Osteoblast (primary cell): ENCODE results near the gene EXOC3. TPM values are rescaled to one million over a fixed set of nuclear protein-coding genes. Genes with fewer than 3 reads are reported as not detected.

Source experiments
- DNase-seq: peaks from one replicate; pipeline ENCODE4 v3.0.0; 2011; ENCODE audit warnings: low spot score, mixed read lengths; ENCODE audit not compliant: insufficient read length; ENCODE audit errors: missing footprints
- H2AFZ ChIP-seq: 2 replicates; pipeline ENCODE4 v1.6.0; 2011; ENCODE audit warnings: mild to moderate bottlenecking, low read length
- H3K27ac ChIP-seq: 2 replicates; pipeline ENCODE4 v1.5.1; 2011; ENCODE audit warnings: mild to moderate bottlenecking, low read depth, low read length, moderate library complexity
- H3K27me3 ChIP-seq: 2 replicates; pipeline ENCODE4 v1.6.0; 2012; ENCODE audit warnings: mild to moderate bottlenecking, control low read depth, inconsistent platforms, low read length, moderate library complexity; ENCODE audit not compliant: insufficient read depth
- H3K36me3 ChIP-seq: 2 replicates; pipeline ENCODE4 v1.5.1; 2011; ENCODE audit warnings: mild to moderate bottlenecking, low read length, control low read depth, moderate library complexity; ENCODE audit not compliant: insufficient read depth
- H3K4me1 ChIP-seq: 2 replicates; pipeline ENCODE4 v1.5.1; 2011; ENCODE audit warnings: mild to moderate bottlenecking, low read length, control low read depth, moderate library complexity; ENCODE audit not compliant: insufficient read depth
- H3K4me2 ChIP-seq: 2 replicates; pipeline ENCODE4 v1.6.0; 2011; ENCODE audit warnings: mild to moderate bottlenecking, low read length; ENCODE audit not compliant: insufficient read depth
- H3K4me3 ChIP-seq: fragments of 200-600 bp; sonication (generic); 3 replicates; pipeline ENCODE4 v1.5.1; 2012; ENCODE audit warnings: mild to moderate bottlenecking, low read length, inconsistent platforms; ENCODE audit not compliant: insufficient read depth
- H3K79me2 ChIP-seq: 2 replicates; pipeline ENCODE4 v1.6.0; 2012; ENCODE audit warnings: mild to moderate bottlenecking, low read length, control low read depth, inconsistent platforms; ENCODE audit not compliant: insufficient read depth
- H3K9me3 ChIP-seq: 2 replicates; pipeline ENCODE4 v1.5.1; 2011; ENCODE audit warnings: low read depth, low read length, control low read depth
- H4K20me1 ChIP-seq: 2 replicates; pipeline ENCODE4 v1.6.0; 2012; ENCODE audit warnings: mild to moderate bottlenecking, low read length, control low read depth; ENCODE audit not compliant: insufficient read depth
- CTCF ChIP-seq: IDR thresholded peaks from 2 replicates; pipeline ENCODE4 v1.5.1; 2011; ENCODE audit warnings: mild to moderate bottlenecking, low read depth, low read length, moderate library complexity; ENCODE audit errors: extremely low read depth
- total RNA-seq: library from RNA; depleted of rRNA; stranded (reverse); fragments of >200 nt; gene quantifications from 2 replicates; pipeline ENCODE4 v1.2.3, GENCODE V29; 2012

Gene EXOC3
- total RNA-seq, 1 donor, result 49.2 TPM

- H4K20me1 ChIP-seq, result no peaks in the 10 kb centered on the region
- H3K4me2 ChIP-seq, result no peak overlapping the region
- peaks cover 6% of the 10 kb centered on the region for H3K79me2 ChIP-seq
- H3K27ac ChIP-seq, result no peak overlapping the region
- peaks cover 10% of the 10 kb centered on the region for H3K4me1 ChIP-seq
- H3K9me3 ChIP-seq, result no peaks in the 10 kb centered on the region
- H3K4me3 ChIP-seq, result no peak overlapping the region
- H2AFZ ChIP-seq, result no peak overlapping the region
- peak; percentile 68 for DNase-seq
- H3K36me3 ChIP-seq, result peaks cover 78% of the 10 kb centered on the region
- no peak for TF ChIP-seq CTCF
- no peaks in the 10 kb centered on the region for H3K27me3 ChIP-seq
These were observed 19.8 kb upstream of the EXOC3 start for GRCh38 chr5:423233-423565.

GRCh38 chr5:423626-424261 is 19.2 kb upstream of the EXOC3 start:
- Histone ChIP-seq H3K4me1 (peaks cover 7% of the 10 kb centered on the region), H4K20me1 (no peaks in the 10 kb centered on the region), H3K27ac (peak overlapping the region; percentile 70), H3K4me3 (no peak overlapping the region), H3K9me3 (no peaks in the 10 kb centered on the region), H3K36me3 (peaks cover 78% of the 10 kb centered on the region), H3K79me2 (peaks cover 6% of the 10 kb centered on the region), H3K27me3 (no peaks in the 10 kb centered on the region), H2AFZ (no peak overlapping the region), H3K4me2 (no peak overlapping the region)
- no peak for TF ChIP-seq CTCF
- peak; percentile 47 for DNase-seq

GRCh38 chr5:424301-425110 is 18.5 kb upstream of the EXOC3 start:
- H4K20me1 ChIP-seq, result no peaks in the 10 kb centered on the region
- no peak overlapping the region for H3K4me2 ChIP-seq
- H3K36me3 ChIP-seq, result peaks cover 82% of the 10 kb centered on the region
- H3K9me3 ChIP-seq, result no peaks in the 10 kb centered on the region
- peak overlapping the region; percentile 70 for H3K27ac ChIP-seq
- no peak overlapping the region for H3K4me3 ChIP-seq
- H3K27me3 ChIP-seq, result no peaks in the 10 kb centered on the region
- H2AFZ ChIP-seq, result no peak overlapping the region
- H3K4me1 ChIP-seq, result peaks cover 7% of the 10 kb centered on the region
- TF ChIP-seq CTCF, result no peak
- peaks cover 6% of the 10 kb centered on the region for H3K79me2 ChIP-seq
- DNase-seq, result peak; percentile 94

- no peaks in the 10 kb centered on the region for H3K27me3 ChIP-seq
- no peak overlapping the region for H3K4me3 ChIP-seq
- peak; percentile 20 for TF ChIP-seq CTCF
- no peak overlapping the region for H3K27ac ChIP-seq
- H3K9me3 ChIP-seq, result no peaks in the 10 kb centered on the region
- peaks cover 81% of the 10 kb centered on the region for H3K36me3 ChIP-seq
- peaks cover 17% of the 10 kb centered on the region for H3K4me1 ChIP-seq
- H4K20me1 ChIP-seq, result no peaks in the 10 kb centered on the region
- DNase-seq, result peak; percentile 76
- no peak overlapping the region for H3K4me2 ChIP-seq
- H2AFZ ChIP-seq, result no peak overlapping the region
- H3K79me2 ChIP-seq, result peaks cover 6% of the 10 kb centered on the region
These were observed 17.3 kb upstream of the EXOC3 start for GRCh38 chr5:425714-426113.
